Activated CD8-positive, alpha-beta memory T cell treated with anti-CD3 and anti-CD28 coated beads, Interleukin-2, amount 50 U/mL, for 48 hours (primary cell): ENCODE results near the gene LIPC.

Source experiments
- DNase-seq: peaks from one replicate; pipeline ENCODE4 v3.0.0-alpha.2; 2020

LIPC gene

DNA sequence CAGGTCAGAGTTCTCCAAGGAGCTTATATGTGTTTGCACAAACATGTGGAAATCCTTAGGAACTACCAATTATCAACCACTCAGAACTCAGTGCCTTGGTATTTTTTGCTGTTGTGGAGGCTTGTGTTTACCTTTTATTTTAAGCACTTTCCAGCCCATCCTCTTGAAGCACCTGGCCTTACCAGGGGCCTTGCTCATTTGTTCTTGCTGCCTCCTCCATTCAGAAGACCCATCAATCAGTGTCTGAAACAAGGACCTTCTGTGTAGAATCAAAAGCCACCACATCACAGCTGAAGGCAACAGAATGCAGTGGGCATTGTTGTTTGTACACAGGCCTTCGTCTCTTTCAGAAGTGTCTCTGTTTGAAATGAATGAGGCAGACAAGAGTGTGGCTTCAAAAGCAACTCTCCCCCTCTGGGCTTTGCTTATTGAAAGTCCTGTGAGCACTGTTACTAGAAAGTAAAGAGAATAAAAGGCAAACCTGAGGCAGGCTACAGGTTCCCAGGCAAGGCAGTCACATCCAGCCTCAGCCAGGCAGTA is 24.5 kb upstream of the LIPC start:
- DNase-seq = no peak

DNA sequence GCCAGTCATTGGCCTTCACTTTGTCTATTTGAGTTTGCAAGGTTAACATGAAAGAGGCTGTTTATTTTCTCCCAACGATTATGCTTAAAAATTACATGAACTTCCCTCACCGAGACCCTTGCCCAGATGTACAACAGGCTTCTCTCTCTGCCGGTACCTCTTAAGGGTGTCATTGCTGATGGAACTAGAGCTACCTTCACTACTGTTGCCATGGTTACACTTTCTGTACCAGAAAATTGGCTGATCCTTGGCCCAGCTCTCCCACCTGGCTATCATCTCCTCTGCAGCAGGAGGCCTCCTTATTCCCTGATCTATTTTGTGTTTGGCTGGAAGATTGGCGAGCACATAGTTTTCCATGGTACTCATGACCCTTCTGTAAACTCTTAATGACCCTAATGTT is 24.0 kb upstream of the LIPC start:
- no peak for DNase-seq

DNA sequence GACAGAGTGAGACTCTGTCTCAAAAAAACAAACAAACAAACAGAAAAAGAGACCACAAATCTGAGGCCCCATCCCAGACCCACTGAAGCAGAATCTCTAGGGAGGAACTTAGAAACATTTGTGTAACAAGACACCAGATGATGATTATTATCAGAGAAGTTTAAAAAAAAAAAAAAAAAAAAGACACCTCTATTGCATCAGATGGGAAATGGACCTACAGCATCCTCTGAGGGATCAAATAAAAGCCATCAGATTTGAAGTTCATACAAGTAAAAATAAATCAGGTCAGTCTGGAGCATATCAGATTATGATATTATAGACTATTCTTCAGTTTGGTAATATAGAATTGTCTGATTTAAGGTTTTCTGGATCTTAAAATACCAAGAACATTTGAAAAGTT is 21.9 kb upstream of the LIPC start:
- DNase-seq = no peak

DNA sequence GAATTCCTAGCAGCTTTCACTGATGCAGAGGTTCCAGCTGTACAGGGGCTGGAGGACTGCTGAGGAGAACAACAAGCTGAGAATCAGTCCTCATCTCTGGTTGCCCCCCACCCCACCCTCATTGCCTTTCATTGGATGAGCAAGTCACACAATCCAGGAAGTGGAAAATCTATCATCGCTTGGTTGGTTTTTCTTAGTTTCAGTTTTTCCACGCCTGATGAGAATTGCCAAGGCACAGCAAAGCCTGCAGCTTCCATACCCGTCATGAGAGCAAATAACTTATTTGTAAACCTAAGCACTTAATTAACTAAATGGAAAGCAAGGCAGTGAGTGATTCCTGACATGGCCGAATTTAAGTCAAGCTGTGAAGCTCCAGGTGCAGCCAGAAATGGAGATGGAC is 21.4 kb upstream of the LIPC start:
- DNase-seq = no peak

DNA sequence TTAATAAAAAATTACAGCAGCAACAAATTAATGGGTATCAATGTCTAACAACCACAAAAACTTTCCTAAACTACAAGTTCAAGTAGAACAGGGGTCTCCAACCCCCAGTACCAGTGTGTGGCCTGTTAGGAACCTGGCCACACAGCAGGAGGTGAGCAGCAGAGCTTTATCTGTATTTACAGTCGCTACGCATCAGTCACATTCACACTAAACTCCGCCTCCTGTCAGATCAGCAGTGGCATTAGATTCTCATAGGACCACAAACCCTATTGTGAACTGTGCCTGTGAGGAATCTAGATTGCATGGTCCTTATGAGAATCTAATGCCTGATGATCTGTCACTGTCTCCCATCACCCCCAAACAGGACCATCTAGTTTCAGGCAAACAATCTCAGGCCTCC is 18.5 kb upstream of the LIPC start:
- DNase-seq = no peak

DNA sequence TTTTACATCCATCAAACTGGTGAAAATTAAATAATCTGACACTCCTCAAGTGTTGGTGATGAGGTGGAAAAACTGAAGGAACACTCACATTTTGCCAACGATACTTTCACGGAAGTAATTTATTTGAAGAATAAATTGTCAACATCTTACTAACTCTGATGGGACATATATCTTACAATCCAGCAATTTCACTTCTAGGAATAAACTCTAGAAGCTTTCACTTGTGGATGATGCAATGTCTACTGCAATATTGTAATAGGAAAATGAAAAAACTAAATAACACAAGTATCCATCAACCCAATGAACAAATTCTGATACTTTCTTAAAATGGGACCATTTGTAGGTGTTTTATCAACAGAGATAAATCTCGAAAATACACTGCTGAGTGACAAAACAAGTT is 16.2 kb upstream of the LIPC start:
- no peak for DNase-seq

DNA sequence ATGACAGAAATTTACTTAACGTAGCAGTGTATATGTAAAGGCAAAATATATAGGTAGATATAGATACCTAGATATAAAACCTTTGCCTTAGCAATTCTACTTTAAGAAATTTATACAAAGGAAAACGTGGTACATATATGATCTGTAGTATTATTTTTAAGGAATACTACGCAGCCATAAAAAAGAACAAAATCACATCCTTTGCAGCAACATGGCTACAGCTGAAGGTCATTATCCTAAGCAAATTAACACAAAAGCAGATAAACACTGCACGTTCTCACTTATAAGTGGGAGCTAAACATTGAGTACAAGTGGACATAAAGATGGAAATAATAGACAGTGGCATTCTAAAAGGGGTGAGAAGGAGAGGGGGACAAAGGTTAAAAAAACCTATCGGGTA is 14.8 kb upstream of the LIPC start:
- DNase-seq = no peak

DNA sequence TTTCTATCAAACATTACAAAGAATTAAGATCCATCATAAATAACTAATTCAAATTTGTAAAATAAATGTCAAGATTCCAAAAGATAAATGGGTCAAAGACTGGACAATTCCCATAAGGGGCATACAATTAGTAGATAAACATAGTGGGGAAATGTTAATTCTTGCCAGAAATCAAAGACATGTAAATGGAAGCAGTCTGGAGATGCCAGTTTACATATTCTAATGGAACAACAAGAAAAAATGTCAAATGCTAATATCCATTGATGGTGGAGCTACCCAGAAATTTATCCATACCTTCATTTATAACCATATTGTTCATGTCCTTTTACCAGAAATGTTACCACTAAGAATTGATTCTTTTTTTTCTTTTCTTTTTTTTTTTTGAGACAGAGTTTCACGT is 13.7 kb upstream of the LIPC start:
- DNase-seq = no peak

DNA sequence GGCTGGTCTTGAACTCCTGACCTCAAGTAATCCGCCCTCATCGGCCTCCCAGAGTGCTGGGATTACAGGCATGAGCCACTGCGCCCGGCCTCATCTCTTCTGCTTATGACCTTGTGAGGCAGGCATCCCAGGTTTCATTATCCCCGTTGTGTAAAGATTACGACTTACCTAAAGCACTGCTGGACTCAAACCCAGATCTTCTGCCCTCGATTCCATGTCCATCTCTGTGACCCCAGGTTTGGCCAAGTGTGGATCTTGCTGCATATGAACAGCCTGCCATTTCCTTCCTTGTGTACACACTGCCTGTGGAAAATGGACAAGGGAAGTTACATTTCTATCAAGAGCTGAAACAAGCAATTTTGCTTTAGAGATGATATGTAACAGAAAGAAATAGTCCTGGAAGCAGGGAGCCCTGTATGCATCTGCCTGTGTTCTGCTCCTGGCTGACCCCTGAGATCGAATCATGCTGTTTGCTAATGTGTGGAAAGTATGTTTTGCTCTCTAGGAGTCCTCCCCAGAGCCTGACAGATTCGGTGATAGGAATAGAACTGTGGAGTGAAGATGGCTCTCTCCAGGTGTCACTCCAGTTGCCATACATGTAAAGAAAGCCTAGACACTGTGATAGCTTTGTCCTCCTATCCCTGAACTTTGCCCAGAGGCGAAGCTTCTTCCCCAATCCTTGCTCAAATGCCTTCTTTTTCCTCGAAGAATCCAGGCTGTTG is 11.8 kb upstream of the LIPC start:
- no peak for DNase-seq

DNA sequence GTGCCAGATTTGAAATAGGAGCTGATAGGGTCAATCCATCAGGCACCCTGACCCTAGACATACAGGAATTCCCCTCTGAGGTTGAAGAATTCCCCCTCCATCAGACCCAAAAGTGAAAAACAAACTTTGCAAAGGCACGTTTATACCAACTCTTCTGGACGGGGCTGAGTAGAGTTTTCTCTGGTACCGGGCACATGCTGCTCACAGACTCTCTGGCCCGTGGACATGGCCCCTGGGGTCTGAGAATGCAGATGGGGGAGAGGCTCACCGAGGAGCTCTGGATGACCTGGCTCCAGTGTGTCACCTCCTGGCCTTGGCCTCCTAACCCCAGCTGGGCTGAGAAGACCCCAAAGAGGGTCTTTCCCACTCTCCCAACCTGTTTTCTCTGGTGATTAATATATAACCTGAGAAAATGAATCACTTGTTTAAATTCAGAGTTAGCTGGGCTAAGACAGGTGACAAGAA is 11.2 kb upstream of the LIPC start:
- DNase-seq = no peak

DNA sequence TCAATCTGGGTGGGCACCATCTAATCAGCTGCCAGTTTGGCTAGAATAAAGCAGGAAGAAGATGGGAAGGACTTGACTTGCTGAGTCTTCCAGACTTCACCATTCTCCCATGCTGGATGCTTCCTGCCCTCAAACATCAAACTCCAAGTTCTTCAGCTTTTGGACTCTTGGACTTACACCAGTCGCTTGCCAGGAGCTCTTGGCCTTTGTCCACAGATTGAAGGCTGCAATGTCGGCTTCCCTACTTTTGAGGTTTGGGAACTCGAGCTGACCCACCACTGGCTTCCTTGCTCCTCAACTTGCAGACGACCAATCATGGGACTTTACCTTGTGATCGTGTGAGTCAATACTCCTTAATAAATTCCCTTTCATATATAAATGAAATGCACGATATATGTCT is 8.6 kb upstream of the LIPC start:
- no peak for DNase-seq

DNA sequence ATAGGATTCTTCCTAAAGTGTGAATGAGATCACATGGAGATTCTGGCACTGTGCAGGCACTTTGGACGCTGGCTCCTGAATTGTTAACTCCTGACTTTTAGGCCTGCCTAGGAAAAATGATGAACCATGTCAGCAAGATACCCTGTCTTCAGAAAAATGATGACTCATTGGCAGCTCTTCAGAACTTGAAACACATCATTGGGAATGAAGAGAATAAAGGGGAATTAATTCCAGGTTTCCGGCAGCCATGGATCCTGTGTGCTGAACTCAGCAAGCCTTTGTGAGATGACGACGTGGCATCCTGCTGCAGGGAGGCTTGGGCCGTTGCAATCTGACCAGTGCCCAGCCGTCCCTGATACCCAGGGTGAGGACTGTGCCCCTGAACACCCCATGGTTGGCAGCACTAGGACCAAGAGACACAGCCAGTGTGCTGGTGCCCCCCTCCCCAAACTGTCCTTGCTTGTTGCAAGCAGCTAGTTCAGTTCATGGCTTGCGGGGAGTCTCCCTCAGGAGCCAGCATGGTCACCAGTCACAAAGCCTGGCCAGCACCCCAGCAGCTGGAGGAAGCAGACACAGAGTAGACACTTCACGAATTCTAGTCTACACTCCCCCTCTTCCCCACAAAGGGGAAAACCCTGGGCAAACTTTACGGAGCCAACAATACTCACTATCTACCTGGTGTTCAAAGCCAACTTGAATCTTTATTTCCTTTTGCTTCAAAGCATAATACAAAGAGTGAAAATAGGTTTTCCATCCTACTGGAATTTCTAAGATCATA is 7.8 kb upstream of the LIPC start:
- no peak for DNase-seq

DNA sequence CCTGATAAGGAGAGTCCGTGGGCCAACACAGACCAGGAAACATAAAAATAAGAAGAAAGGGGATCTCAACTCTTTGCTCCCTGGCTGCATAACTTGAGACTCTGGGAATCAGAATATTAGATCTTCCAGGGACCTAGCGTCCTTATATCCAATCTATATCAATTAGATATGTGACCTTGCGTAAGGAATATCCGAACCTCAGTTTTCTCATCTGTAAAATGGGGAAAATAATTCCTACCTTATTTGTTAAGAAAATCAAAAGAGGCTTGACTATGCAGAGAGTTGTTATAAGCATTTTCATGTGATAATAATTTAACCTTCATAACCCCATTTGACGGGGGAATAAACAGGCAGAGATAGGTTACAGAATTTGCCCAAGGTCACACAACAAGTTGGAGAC is 7.1 kb upstream of the LIPC start:
- no peak for DNase-seq

DNA sequence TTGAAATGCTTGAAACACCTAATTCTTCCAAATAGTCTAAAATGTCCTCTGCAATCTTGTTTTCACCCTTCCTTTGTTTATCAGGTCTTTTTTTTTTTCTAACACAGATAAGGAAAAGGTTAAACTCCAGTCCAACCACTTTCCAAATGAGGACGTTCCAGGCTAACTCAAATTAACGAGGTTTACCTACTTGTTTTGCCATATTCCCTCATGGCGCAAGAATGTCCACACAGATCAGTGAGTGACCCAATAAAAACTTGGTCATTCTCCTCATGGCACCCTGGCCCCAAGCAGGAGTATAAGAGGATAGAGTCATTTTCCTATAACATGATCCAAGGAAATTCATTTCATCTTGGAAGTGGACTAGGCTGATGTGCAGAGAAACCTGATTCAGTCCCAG is 6.6 kb upstream of the LIPC start:
- no peak for DNase-seq

DNA sequence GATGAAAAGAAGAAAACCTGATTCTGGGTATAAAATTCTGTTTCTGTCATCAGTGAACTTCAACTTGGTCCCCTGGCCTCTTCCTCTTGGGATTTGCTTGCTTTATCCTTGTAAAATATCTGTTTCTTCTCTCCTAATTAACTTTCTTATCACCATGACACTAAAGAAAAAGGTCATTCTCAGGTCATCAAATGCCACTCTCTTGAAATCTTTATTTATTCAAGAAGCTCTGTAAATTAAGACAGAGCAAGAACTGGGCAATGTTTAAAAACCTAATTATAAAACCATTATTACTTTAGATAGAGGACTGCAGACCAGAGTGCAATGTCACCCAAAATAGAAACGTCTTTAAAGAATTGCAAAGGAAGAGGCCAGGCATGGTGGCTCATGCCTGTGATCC is 6.0 kb upstream of the LIPC start:
- DNase-seq = no peak

DNA sequence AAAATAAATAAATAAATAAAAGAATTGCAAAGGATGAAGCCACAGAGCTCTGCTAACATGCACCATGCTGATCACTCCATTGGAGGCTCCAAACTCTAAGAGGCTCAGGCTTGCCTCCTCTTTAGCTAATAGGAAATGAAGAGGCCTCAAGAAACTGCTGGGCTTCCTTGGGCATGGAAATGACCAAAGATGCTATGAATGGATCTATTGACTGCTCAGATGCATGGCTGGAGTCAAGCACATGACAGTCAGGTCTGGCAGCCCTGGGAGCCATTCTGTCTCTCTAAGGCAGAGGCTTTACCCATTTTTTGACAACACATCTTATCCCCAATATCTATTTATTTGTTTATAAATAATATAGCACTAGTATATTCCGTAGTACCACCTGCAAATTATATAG is 5.3 kb upstream of the LIPC start:
- no peak for DNase-seq

DNA sequence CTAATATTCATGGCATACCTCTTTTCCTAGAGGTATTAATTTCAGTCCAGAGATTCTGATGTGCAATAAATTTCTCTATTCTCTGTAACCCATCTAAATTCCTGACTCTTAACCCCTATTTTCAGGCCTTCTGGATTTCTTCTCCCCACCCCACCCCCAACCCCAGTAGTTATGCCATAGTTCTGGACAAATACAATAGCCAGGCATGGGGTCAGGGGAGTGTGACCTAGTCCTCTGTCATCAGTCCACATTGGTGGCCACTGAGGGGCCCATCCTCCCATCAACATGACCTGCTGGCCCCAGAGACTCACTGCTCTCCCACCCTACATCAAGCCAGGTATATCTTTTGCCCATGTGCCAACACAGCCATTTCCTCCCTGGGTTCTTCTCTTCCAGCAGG is 3.8 kb upstream of the LIPC start:
- no peak for DNase-seq

DNA sequence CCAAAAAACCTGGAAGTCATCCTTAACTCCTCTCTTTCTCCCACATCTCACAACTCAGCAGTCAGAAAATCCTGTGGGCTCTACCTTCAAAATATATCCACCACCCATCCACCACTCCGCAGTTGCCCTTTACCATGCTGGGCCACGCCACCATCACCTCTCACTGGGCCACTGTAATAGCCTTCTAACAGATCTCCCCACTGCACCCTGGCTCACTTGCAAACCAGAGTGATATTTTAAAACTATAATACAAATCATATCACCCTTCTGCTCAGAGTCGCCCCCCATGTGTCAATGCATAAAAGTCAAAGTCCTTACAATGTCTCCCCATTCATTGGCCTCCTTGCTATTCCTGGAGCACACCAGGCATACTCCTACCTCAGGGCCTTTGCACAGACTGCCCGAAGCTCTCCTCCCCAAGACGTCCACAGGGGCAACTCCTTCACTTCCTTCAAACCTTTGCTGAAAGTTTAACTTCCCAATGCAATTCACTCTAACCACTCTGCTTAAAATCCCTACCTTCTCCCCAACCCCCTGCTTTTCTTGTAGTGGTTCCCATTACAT is 1.5 kb upstream of the LIPC start:
- no peak for DNase-seq

DNA sequence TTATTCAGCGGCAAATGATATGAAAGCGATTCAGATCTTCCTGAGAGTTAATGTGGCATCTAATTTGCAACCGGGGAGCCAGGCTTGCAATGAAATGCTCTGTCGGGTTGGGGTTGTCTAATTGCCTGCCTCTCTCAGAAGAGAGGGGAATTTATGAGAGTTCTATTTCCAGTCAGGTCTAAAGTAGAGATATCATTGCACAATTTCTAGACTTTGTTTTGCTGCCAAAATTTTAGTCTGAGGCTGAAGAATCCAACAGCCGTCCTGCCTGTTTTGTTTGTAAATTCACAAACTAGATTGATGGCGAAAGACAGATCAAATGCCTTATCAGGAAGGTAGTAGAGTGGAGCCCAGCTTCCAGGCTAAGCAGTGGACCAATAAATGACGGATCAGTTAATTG is 610 bp downstream of the LIPC start:
- DNase-seq = no peak

DNA sequence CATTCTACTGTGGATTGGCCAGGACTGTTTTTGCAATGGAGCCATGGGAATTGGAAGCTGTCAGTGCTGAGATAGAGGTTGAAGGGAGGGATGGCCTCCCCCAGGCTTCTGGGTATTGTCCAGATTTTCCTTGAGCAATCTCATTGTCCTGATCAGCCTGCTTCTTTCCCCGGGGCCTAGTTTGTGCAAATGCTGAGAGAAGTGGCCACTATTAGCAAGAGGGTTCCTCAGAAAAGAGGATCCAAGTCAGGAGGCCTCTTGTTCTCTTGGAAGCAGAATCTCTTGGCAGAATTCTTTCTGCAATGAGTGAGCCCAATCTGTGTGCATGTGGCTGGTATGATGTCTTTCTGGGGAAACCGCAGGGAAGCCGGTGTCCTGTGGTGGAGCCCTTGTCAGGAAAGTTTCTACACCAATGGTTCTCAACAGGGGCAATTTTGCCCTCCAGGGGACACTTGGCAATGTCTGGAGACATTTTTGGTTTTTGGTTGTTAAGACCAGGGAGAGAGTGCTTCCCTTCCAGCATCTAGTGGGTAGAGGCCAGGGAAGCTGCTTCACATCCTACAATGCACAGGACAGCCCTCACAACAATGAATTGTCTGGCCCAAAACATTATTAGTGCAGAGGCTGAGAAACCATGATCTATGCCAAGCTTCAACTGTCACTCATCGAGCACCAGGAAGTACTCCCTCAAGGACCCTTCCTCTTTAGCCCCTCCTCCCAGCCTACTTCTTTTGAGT is 2.0 kb downstream of the LIPC start:
- DNase-seq = no peak

DNA sequence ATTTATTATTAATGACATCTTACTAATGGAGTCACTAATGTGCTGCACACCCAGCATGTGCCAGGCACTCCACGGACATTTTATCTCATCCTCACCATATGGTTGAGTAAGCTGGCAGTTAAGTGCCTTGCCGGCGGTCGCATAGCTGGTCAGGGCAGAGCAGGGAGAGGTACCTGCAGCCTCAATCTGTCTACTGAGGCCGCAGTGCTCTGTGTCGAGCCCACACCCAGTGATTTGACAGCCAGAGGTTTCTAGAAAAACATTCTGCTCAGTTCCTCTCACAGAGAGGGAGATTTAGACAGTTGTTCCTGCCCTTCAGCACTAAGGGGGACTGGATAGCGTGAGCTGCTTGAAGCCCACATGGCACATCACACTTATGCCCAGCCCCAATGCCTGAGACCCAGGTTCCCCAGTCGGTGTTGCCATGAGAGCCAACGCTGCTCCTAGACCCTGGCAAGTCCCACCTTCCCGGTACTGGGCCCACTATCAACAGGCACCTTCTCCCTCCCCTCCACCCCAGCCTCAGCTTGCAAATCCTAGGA is 2.6 kb downstream of the LIPC start:
- DNase-seq = no peak

DNA sequence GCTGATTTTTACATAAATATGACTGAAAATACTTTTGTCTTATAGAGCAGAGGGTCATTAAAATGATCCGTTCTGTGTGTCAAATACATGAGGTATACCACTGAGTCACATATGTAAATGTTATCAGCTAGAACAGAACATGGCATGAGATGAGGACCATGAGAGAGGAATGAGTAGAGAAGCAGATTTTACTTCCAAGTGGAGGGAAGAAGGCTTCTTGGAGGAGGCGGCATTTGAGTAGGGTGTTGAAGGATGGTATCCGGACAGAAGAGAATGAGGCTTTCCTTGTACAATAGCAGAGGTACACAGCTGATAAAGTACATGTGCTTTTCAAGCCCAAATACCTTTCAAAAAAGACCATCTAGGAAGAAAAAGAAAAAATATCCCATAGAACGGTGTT is 4.8 kb downstream of the LIPC start:
- no peak for DNase-seq

DNA sequence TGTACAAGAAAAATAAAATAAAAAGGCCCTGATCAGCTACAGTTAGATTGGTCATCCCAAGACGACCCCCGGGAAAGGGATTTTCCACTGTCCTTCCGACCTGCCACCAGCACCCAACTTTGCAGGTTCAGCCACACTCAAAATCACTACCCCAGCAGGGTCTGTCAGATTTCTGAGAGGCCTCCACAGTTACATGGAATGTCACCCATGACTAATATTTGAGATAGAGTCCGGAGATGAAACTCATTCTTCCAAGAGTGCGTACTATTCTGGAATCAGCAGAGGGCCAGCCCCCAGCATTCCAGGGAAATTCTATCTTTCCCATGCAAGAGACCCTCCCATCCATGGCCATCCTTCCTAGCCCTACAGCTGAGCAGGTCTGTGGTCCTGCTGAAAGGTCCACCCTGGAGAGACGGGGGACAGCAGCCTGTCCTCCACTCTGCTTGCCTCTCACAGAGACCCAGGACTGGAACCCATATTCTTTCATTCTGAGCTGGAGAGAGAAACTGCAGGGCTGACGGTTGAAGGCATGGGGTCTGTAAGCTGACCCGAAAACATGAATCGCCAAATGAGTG is 5.8 kb downstream of the LIPC start:
- DNase-seq = no peak
